ENCODE measurements around the gene MAP3K13. TPM values are rescaled to one million over a fixed set of nuclear protein-coding genes. Genes with fewer than 3 reads are reported as not detected.

Gene MAP3K13
- polyA plus RNA-seq, 1 donor (not counting 4 experiments of a cell fraction or from before 2014, with no cell fraction given): 23.0 TPM

- dilution Hi-C loops (cut with MboI; ENCODE audit: extremely low pct_ligation_motif_present, low sequenced_read_pairs): no loop called here
Observed at GRCh38 chr3:185503521-185503920, 140.6 kb downstream of the MAP3K13 start.

GRCh38 chr3:185504636-185505035 lies 141.7 kb downstream of the MAP3K13 start:
- Histone ChIP-seq H3K9me1 (ENCODE audit: control insufficient read depth, extremely low read depth, insufficient read depth, low read length) (no peaks in the 10 kb centered on the region), H4K20me1 (ENCODE audit: control insufficient read depth, extremely low read depth, insufficient read depth, low read length) (no peaks in the 10 kb centered on the region), H3K79me2 (ENCODE audit: control insufficient read depth, insufficient read depth, low read length) (no peaks in the 10 kb centered on the region), H3K27me3 (ENCODE audit: control insufficient read depth, extremely low read depth, insufficient read depth, low read length) (no peaks in the 10 kb centered on the region), H3K36me3 (ENCODE audit: control insufficient read depth in 2 of 2, extremely low read depth in 1 of 2, insufficient read depth in 2 of 2, low read length in 2 of 2) (no peaks in the 10 kb centered on the region), H3K4me1 (ENCODE audit: control insufficient read depth, extremely low read depth, insufficient read depth, low read length) (no peaks in the 10 kb centered on the region), H3K4me3 (ENCODE audit: control insufficient read depth in 2 of 3, extremely low read depth in 1 of 3, insufficient read depth in 2 of 3, low read depth in 1 of 3, low read length in 3 of 3) (no peak overlapping the region), H2AFZ (ENCODE audit: control insufficient read depth, low read length) (no peak overlapping the region), H3K27ac (ENCODE audit: control insufficient read depth, insufficient read depth, low read length) (no peak overlapping the region), H3K9me3 (ENCODE audit: control insufficient read depth, low read depth, low read length) (no peaks in the 10 kb centered on the region), H3K4me2 (ENCODE audit: control insufficient read depth, extremely low read depth, insufficient read depth, low read depth, low read length) (no peak overlapping the region), H3K9ac (ENCODE audit: control insufficient read depth, extremely low read depth, insufficient read depth, low read length) (no peak overlapping the region)
- DNase-seq (ENCODE audit: low read depth, low spot score) (no peak), FAIRE-seq (no peak)
- TF ChIP-seq CTCF (optimal IDR thresholded peaks at IDR 0.05 in 1 of 3, IDR thresholded peaks at IDR 0.05 in 1 of 3, conservative IDR thresholded peaks at IDR 0.05 in 1 of 3; ENCODE audit: extremely low read depth in 1 of 3, insufficient read depth in 2 of 3, low read length in 3 of 3): no peak
- TF ChIP-seq EZH2 (IDR thresholded peaks at IDR 0.05; ENCODE audit: low read length): no peak
- dilution Hi-C loops (cut with MboI; ENCODE audit: extremely low pct_ligation_motif_present, low sequenced_read_pairs): no loop called here

More at GRCh38 chr3:185503521-185503920, 140.6 kb downstream of the MAP3K13 start:
- no peak overlapping the region for H3K4me2 ChIP-seq (ENCODE audit: control insufficient read depth, extremely low read depth, insufficient read depth, low read depth, low read length)
- no peaks in the 10 kb centered on the region for H3K27me3 ChIP-seq (ENCODE audit: control insufficient read depth, extremely low read depth, insufficient read depth, low read length)
- FAIRE-seq (no peak), DNase-seq (ENCODE audit: low read depth, low spot score) (no peak)
- H3K27ac ChIP-seq (ENCODE audit: control insufficient read depth, insufficient read depth, low read length): no peak overlapping the region
- no peaks in the 10 kb centered on the region for H3K9me3 ChIP-seq (ENCODE audit: control insufficient read depth, low read depth, low read length)
- H3K79me2 ChIP-seq (ENCODE audit: control insufficient read depth, insufficient read depth, low read length): no peaks in the 10 kb centered on the region
- H3K9ac ChIP-seq (ENCODE audit: control insufficient read depth, extremely low read depth, insufficient read depth, low read length): no peak overlapping the region
- H3K4me1 ChIP-seq (ENCODE audit: control insufficient read depth, extremely low read depth, insufficient read depth, low read length): no peaks in the 10 kb centered on the region
- no peak overlapping the region for H2AFZ ChIP-seq (ENCODE audit: control insufficient read depth, low read length)
- H4K20me1 ChIP-seq (ENCODE audit: control insufficient read depth, extremely low read depth, insufficient read depth, low read length): no peaks in the 10 kb centered on the region
- no peaks in the 10 kb centered on the region for H3K36me3 ChIP-seq (ENCODE audit: control insufficient read depth in 2 of 2, extremely low read depth in 1 of 2, insufficient read depth in 2 of 2, low read length in 2 of 2)
- H3K4me3 ChIP-seq (ENCODE audit: control insufficient read depth in 2 of 3, extremely low read depth in 1 of 3, insufficient read depth in 2 of 3, low read depth in 1 of 3, low read length in 3 of 3): no peak overlapping the region
- H3K9me1 ChIP-seq (ENCODE audit: control insufficient read depth, extremely low read depth, insufficient read depth, low read length): no peaks in the 10 kb centered on the region
- TF ChIP-seq EZH2 (IDR thresholded peaks at IDR 0.05; ENCODE audit: low read length) (no peak), CTCF (optimal IDR thresholded peaks at IDR 0.05 in 1 of 3, IDR thresholded peaks at IDR 0.05 in 1 of 3, conservative IDR thresholded peaks at IDR 0.05 in 1 of 3; ENCODE audit: extremely low read depth in 1 of 3, insufficient read depth in 2 of 3, low read length in 3 of 3) (no peak)
